ENCODE data around the gene VARS1. TPM values are rescaled to one million over a fixed set of nuclear protein-coding genes. Genes with fewer than 3 reads are reported as not detected.

Gene VARS1
- total RNA-seq, 2 experiments from 2014 or later, result 43.9 to 44.2 TPM

DNA sequence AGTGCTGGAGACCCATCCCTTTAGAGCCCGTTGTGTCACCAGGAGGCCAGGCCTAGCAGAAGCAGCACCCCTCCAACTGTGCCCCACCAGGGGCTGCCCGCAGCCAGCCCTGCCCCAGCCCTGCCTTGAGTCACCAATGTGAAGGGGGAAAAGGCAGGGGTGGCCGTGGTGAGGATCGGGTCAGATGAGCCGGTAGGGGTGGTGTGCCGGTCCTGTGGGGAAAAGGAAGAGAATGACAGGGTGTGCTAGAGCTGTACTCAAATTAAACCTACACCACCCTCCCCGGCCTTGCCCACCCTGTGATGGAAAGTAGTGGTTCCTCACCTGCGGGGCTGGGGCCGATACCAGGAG lies 30.0 kb downstream of the VARS1 start:
- Mint-ChIP-seq H3K27ac (no peak overlapping the region), H3K4me3 (no peak overlapping the region)
- POLR2A ChIA-PET, result interaction anchor here (1.2 kb wide), 1 partner anchor 12 kb away, joined by 3 read pairs; the partner anchor contains the start of gene VWA7

DNA sequence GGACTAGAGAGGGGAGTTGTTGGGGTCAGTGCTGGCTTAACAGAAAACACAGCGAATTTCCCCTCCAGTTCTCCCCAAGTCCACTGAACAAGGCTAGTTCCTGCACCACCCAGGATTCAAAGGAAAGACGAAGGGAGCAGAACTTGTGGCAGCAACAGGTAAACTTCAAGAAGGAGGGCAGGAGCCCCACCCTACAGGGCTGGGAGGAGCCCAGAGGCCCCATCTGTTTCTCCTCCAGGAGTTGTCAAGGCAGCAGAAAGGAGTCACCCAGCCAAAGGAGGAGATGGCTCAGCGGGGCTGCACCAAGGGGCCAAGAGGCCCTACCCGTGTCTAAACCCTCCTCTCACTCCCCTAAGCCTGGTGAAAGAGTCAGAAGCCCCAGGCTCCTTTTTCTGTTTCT lies 31.4 kb downstream of the VARS1 start:
- DNase-seq (no peak), ATAC-seq (ENCODE audit: poor library complexity) (no peak)
- Mint-ChIP-seq H3K4me1 (ENCODE audit: low read depth) (no peaks in the 10 kb centered on the region), H3K9me3 (no peaks in the 10 kb centered on the region), H3K27ac (no peak overlapping the region), H3K4me3 (no peak overlapping the region), H3K36me3 (ENCODE audit: low read depth) (peaks cover 4% of the 10 kb centered on the region), H3K27me3 (no peaks in the 10 kb centered on the region)
- TF ChIP-seq, protein P1, sequence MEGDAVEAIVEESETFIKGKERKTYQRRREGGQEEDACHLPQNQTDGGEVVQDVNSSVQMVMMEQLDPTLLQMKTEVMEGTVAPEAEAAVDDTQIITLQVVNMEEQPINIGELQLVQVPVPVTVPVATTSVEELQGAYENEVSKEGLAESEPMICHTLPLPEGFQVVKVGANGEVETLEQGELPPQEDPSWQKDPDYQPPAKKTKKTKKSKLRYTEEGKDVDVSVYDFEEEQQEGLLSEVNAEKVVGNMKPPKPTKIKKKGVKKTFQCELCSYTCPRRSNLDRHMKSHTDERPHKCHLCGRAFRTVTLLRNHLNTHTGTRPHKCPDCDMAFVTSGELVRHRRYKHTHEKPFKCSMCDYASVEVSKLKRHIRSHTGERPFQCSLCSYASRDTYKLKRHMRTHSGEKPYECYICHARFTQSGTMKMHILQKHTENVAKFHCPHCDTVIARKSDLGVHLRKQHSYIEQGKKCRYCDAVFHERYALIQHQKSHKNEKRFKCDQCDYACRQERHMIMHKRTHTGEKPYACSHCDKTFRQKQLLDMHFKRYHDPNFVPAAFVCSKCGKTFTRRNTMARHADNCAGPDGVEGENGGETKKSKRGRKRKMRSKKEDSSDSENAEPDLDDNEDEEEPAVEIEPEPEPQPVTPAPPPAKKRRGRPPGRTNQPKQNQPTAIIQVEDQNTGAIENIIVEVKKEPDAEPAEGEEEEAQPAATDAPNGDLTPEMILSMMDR (IDR thresholded peaks at IDR 0.05), result no peak
- Histone ChIP-seq H3K27me3 (ENCODE audit: control insufficient read depth in 1 of 2, insufficient read depth in 2 of 2, low read length in 2 of 2) (no peaks in the 10 kb centered on the region), H3K36me3 (ENCODE audit: insufficient read depth, low read length) (peaks cover 2% of the 10 kb centered on the region), H3K4me1 (ENCODE audit: insufficient read depth, low read length) (peaks cover 8% of the 10 kb centered on the region), H3K27ac (ENCODE audit: low read depth in 1 of 2, low read length in 2 of 2) (no peak overlapping the region), H3K9me3 (ENCODE audit: control insufficient read depth in 1 of 2, insufficient read depth in 1 of 2, low read length in 2 of 2) (no peaks in the 10 kb centered on the region), H3K4me3 (ENCODE audit: low read length) (no peak overlapping the region)
- intact Hi-C loops (cut with DNase I, micrococcal nuclease), result no loop called here
- POLR2A ChIA-PET, result no interaction called here
- CTCF ChIA-PET, result interaction anchor here (0.6 kb wide), 1 partner anchor 68 kb away, joined by 6 read pairs; no protein-coding TSS in a partner anchor

More for the DNA sequence above, 30.0 kb downstream of the VARS1 start:
- H3K9me3 ChIP-seq (ENCODE audit: control insufficient read depth in 1 of 2, insufficient read depth in 1 of 2, low read length in 2 of 2), result no peaks in the 10 kb centered on the region
- H3K36me3 Mint-ChIP-seq (ENCODE audit: low read depth), result peaks cover 3% of the 10 kb centered on the region
- H3K9me3 Mint-ChIP-seq, result no peaks in the 10 kb centered on the region
- CTCF ChIA-PET, result no interaction called here
- no peak overlapping the region for H3K4me3 ChIP-seq (ENCODE audit: low read length)
- ATAC-seq (ENCODE audit: poor library complexity) (no peak), DNase-seq (no peak)
- intact Hi-C loops (cut with DNase I, micrococcal nuclease), result no loop called here
- TF ChIP-seq, protein P1 (IDR thresholded peaks at IDR 0.05), result no peak
- no peaks in the 10 kb centered on the region for H3K27me3 Mint-ChIP-seq
- no peak overlapping the region for H3K27ac ChIP-seq (ENCODE audit: low read depth in 1 of 2, low read length in 2 of 2)
- H3K36me3 ChIP-seq (ENCODE audit: insufficient read depth, low read length), result peaks cover 2% of the 10 kb centered on the region
- peaks cover 16% of the 10 kb centered on the region for H3K4me1 ChIP-seq (ENCODE audit: insufficient read depth, low read length)
- peaks cover 8% of the 10 kb centered on the region for H3K4me1 Mint-ChIP-seq (ENCODE audit: low read depth)
- H3K27me3 ChIP-seq (ENCODE audit: control insufficient read depth in 1 of 2, insufficient read depth in 2 of 2, low read length in 2 of 2), result no peaks in the 10 kb centered on the region

DNA sequence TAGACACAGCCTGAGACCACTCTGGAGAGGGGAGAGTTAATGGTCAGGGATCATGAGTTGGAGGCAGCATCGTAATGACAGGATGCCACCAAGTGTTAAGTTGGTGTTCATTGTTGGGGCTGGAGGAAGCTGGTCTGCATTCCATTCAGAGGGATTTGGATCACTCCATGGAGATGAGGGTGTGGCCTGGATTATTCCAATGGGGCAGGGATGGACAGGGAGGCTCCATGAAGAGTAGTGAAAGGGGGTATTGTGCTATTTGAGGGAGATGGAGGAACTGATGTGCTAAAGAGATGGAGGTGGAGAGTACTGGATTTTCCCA lies 32.0 kb downstream of the VARS1 start:
- Histone ChIP-seq H3K36me3 (ENCODE audit: insufficient read depth, low read length) (peaks cover 2% of the 10 kb centered on the region), H3K27ac (ENCODE audit: low read depth in 1 of 2, low read length in 2 of 2) (no peak overlapping the region), H3K9me3 (ENCODE audit: control insufficient read depth in 1 of 2, insufficient read depth in 1 of 2, low read length in 2 of 2) (no peaks in the 10 kb centered on the region), H3K4me1 (ENCODE audit: insufficient read depth, low read length) (peaks cover 5% of the 10 kb centered on the region), H3K27me3 (ENCODE audit: control insufficient read depth in 1 of 2, insufficient read depth in 2 of 2, low read length in 2 of 2) (no peaks in the 10 kb centered on the region), H3K4me3 (ENCODE audit: low read length) (no peak overlapping the region)
- ChIA-PET POLR2A (no interaction called here), CTCF (interaction anchor here (0.6 kb wide), 1 partner anchor 68 kb away, joined by 6 read pairs; no protein-coding TSS in a partner anchor)
- Mint-ChIP-seq H3K27ac (no peak overlapping the region), H3K4me1 (ENCODE audit: low read depth) (no peaks in the 10 kb centered on the region), H3K36me3 (ENCODE audit: low read depth) (peaks cover 4% of the 10 kb centered on the region), H3K27me3 (no peaks in the 10 kb centered on the region), H3K4me3 (no peak overlapping the region), H3K9me3 (no peaks in the 10 kb centered on the region)
- ATAC-seq (ENCODE audit: poor library complexity) (no peak), DNase-seq (no peak)
- TF ChIP-seq, protein P1 (IDR thresholded peaks at IDR 0.05), result no peak
- intact Hi-C loops (cut with DNase I, micrococcal nuclease), result no loop called here
